Stimulated activated naive CD8-positive, alpha-beta T cell treated with anti-CD3 and anti-CD28 coated beads, Interleukin-15, amount 100 ng/mL, for 72 hours (primary cell): ENCODE data around the gene BMP8A.
"Not testable (repeated sequence)": the region's sequence is repeated elsewhere in the genome, so short reads cannot be mapped to it uniquely, and the experiment has no call there.

Source experiments
- ATAC-seq: fragments of 150-1000 bp; cut with Tn5 transposase; 2 replicates; pipeline ENCODE4 v1.10.0; 2021; ENCODE audit warnings: mild to moderate bottlenecking, moderate library complexity
- DNase-seq, 2 donors: peaks; one replicate each; pipeline ENCODE4 v3.0.0; 2021 to 2022
- H3K27ac Mint-ChIP-seq, 2 donors: one replicate each; pipeline ENCODE4 v1.8.0; 2022; ENCODE audit warnings: mild to moderate bottlenecking in 2 of 2, mixed read lengths in 2 of 2, moderate library complexity in 2 of 2
- H3K27me3 Mint-ChIP-seq: one replicate; pipeline ENCODE4 v1.8.0; 2022; ENCODE audit warnings: mixed read lengths
- H3K4me1 Mint-ChIP-seq: one replicate; pipeline ENCODE4 v1.8.0; 2022; ENCODE audit warnings: mild to moderate bottlenecking, mixed read lengths
- H3K4me3 Mint-ChIP-seq, 2 donors: one replicate each; pipeline ENCODE4 v1.8.0; 2022; ENCODE audit warnings: mild to moderate bottlenecking in 2 of 2, mixed read lengths in 2 of 2, moderate library complexity in 1 of 2
- H3K9me3 Mint-ChIP-seq, 2 donors: one replicate each; pipeline ENCODE4 v1.8.0; 2022; ENCODE audit warnings: mixed read lengths in 2 of 2

Gene BMP8A

GRCh38 chr1:39472826-39473225 lies 18.6 kb upstream of the BMP8A start:
- Mint-ChIP-seq H3K4me1 (no peaks in the 10 kb centered on the region), H3K9me3 (no peaks in the 10 kb centered on the region)

GRCh38 chr1:39473324-39473723 lies 18.1 kb upstream of the BMP8A start:
- H3K27me3 Mint-ChIP-seq = no peaks in the 10 kb centered on the region
- H3K27ac Mint-ChIP-seq = no peak overlapping the region
- ATAC-seq (no peak), DNase-seq (no peak)
- no peak overlapping the region for H3K4me3 Mint-ChIP-seq
- H3K9me3 Mint-ChIP-seq = no peaks in the 10 kb centered on the region
- no peaks in the 10 kb centered on the region for H3K4me1 Mint-ChIP-seq

More at GRCh38 chr1:39472826-39473225, 18.6 kb upstream of the BMP8A start:
- ATAC-seq (no peak), DNase-seq (no peak)
- Mint-ChIP-seq H3K27ac (no peak overlapping the region), H3K4me3 (no peak overlapping the region), H3K27me3 (no peaks in the 10 kb centered on the region)

- Mint-ChIP-seq H3K4me3 (no peak overlapping the region), H3K9me3 (no peaks in the 10 kb centered on the region), H3K27me3 (no peaks in the 10 kb centered on the region), H3K4me1 (no peaks in the 10 kb centered on the region), H3K27ac (peak overlapping the region; percentile 49 to 51)
- DNase-seq (no peak), ATAC-seq (no peak)
These were observed 16.6 kb upstream of the BMP8A start for GRCh38 chr1:39474810-39475209.

GRCh38 chr1:39475551-39475950 lies 15.9 kb upstream of the BMP8A start:
- H3K4me3 Mint-ChIP-seq, DNase-seq, H3K4me1 Mint-ChIP-seq, H3K27ac Mint-ChIP-seq, H3K27me3 Mint-ChIP-seq, H3K9me3 Mint-ChIP-seq, ATAC-seq: not testable (repeated sequence)

- H3K4me3 Mint-ChIP-seq = no peak overlapping the region
- no peaks in the 10 kb centered on the region for H3K4me1 Mint-ChIP-seq
- H3K27ac Mint-ChIP-seq = no peak overlapping the region
- no peak for ATAC-seq
- DNase-seq = no peak
- H3K9me3 Mint-ChIP-seq = no peaks in the 10 kb centered on the region
- H3K27me3 Mint-ChIP-seq = no peaks in the 10 kb centered on the region
These were observed 13.1 kb upstream of the BMP8A start for GRCh38 chr1:39478126-39478915.

GRCh38 chr1:39481289-39481688 lies 10.1 kb upstream of the BMP8A start:
- Mint-ChIP-seq H3K27ac (no peak overlapping the region), H3K4me1 (no peaks in the 10 kb centered on the region), H3K4me3 (no peak overlapping the region), H3K9me3 (no peaks in the 10 kb centered on the region), H3K27me3 (no peaks in the 10 kb centered on the region)
- no peak for ATAC-seq
- DNase-seq = no peak

GRCh38 chr1:39483276-39483675 lies 8.2 kb upstream of the BMP8A start:
- Mint-ChIP-seq H3K4me3 (no peak overlapping the region), H3K4me1 (no peaks in the 10 kb centered on the region), H3K27me3 (no peaks in the 10 kb centered on the region), H3K9me3 (no peaks in the 10 kb centered on the region), H3K27ac (peak overlapping the region in 1 of 2 donors; percentile 87)
- DNase-seq = no peak
- no peak for ATAC-seq

GRCh38 chr1:39484564-39484963 lies 6.9 kb upstream of the BMP8A start:
- ATAC-seq = no peak
- no peak for DNase-seq
- Mint-ChIP-seq H3K4me1 (peaks cover 6% of the 10 kb centered on the region), H3K4me3 (no peak overlapping the region), H3K27ac (peak overlapping the region in 1 of 2 donors; percentile 78), H3K27me3 (peaks cover under 1% of the 10 kb centered on the region), H3K9me3 (no peaks in the 10 kb centered on the region)

- ATAC-seq (no peak), DNase-seq (no peak)
- Mint-ChIP-seq H3K27me3 (peaks cover 8% of the 10 kb centered on the region), H3K4me3 (no peak overlapping the region), H3K27ac (peak overlapping the region in 1 of 2 donors; percentile 59), H3K4me1 (peaks cover 12% of the 10 kb centered on the region), H3K9me3 (no peaks in the 10 kb centered on the region)
These were observed 6.2 kb upstream of the BMP8A start for GRCh38 chr1:39485046-39485803.

GRCh38 chr1:39488012-39488545 lies 3.4 kb upstream of the BMP8A start:
- Mint-ChIP-seq H3K4me3 (no peak overlapping the region), H3K27ac (no peak overlapping the region), H3K9me3 (no peaks in the 10 kb centered on the region), H3K4me1 (peaks cover 24% of the 10 kb centered on the region), H3K27me3 (peaks cover 28% of the 10 kb centered on the region)
- ATAC-seq (no peak), DNase-seq (no peak)

GRCh38 chr1:39488793-39489566 lies 2.5 kb upstream of the BMP8A start:
- no peaks in the 10 kb centered on the region for H3K9me3 Mint-ChIP-seq
- ATAC-seq = no peak
- no peak for DNase-seq
- H3K27ac Mint-ChIP-seq = peak overlapping the region in 1 of 2 donors; percentile 89
- peaks cover 24% of the 10 kb centered on the region for H3K4me1 Mint-ChIP-seq
- peaks cover 37% of the 10 kb centered on the region for H3K27me3 Mint-ChIP-seq
- no peak overlapping the region for H3K4me3 Mint-ChIP-seq

GRCh38 chr1:39489567-39490239 lies 1.7 kb upstream of the BMP8A start:
- ATAC-seq = no peak
- no peak overlapping the region for H3K4me3 Mint-ChIP-seq
- H3K9me3 Mint-ChIP-seq = no peaks in the 10 kb centered on the region

GRCh38 chr1:39490596-39491145 lies 765 bp upstream of the BMP8A start:
- ATAC-seq = no peak
- DNase-seq = no peak
- Mint-ChIP-seq H3K27ac (peak overlapping the region in 1 of 2 donors; percentile 80), H3K4me1 (peaks cover 24% of the 10 kb centered on the region), H3K9me3 (no peaks in the 10 kb centered on the region), H3K27me3 (peaks cover 45% of the 10 kb centered on the region), H3K4me3 (peak overlapping the region; percentile 73 to 78)

More at GRCh38 chr1:39489567-39490239, 1.7 kb upstream of the BMP8A start:
- DNase-seq = no peak
- H3K4me1 Mint-ChIP-seq = peaks cover 24% of the 10 kb centered on the region
- H3K27me3 Mint-ChIP-seq = peaks cover 44% of the 10 kb centered on the region
- H3K27ac Mint-ChIP-seq = peak overlapping the region in 1 of 2 donors; percentile 89

GRCh38 chr1:39492118-39493042 lies 944 bp downstream of the BMP8A start:
- H3K27ac Mint-ChIP-seq, H3K9me3 Mint-ChIP-seq, DNase-seq: not testable (repeated sequence)
- Mint-ChIP-seq H3K27me3 (peaks cover 57% of the 10 kb centered on the region), H3K4me3 (peak overlapping the region; percentile 53 to 74), H3K4me1 (peaks cover 24% of the 10 kb centered on the region)
- peak; percentile 16 for ATAC-seq
